Measurements from ENCODE around the gene NPTN. TPM values are rescaled to one million over a fixed set of nuclear protein-coding genes. Genes with fewer than 3 reads are reported as not detected.

The NPTN gene
- polyA plus RNA-seq, 1 donor (not counting 4 experiments of a cell fraction or from before 2014, with no cell fraction given): 223 TPM

DNA sequence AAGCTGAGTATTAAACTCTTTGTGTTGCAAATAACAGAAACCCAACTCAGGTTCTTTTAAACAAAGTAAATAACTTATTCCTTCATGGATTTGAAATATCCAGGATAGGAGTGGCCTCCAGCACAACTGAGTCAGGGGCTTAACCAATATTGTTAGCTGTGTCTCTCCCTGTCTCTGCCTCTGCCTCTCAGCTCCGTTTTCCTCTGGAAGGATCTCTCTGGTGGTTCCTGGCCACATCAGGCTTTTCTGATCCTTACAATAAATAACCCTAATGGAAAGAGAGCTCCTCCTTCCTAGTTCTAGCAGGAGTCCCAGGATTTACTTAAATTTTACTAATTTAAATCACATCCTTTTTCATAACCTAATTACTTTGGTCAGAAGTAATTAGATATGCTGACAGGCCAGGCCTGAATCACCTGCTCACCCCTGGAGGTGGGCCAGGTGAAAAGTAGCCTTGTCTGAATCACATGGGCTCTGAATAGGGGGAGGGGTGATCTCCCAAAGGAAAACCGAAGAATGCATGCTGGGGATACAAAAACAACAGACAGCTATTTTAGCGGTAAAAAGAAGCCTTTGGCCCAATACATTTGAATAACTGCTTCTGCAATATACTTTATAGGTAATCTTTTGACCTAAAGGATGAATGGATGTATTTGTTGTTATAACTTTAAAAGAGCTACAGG is 114.9 kb downstream of the NPTN start:
- TF ChIP-seq EZH2 (IDR thresholded peaks at IDR 0.05; ENCODE audit: low read length): no peak
- TF ChIP-seq, protein P1, sequence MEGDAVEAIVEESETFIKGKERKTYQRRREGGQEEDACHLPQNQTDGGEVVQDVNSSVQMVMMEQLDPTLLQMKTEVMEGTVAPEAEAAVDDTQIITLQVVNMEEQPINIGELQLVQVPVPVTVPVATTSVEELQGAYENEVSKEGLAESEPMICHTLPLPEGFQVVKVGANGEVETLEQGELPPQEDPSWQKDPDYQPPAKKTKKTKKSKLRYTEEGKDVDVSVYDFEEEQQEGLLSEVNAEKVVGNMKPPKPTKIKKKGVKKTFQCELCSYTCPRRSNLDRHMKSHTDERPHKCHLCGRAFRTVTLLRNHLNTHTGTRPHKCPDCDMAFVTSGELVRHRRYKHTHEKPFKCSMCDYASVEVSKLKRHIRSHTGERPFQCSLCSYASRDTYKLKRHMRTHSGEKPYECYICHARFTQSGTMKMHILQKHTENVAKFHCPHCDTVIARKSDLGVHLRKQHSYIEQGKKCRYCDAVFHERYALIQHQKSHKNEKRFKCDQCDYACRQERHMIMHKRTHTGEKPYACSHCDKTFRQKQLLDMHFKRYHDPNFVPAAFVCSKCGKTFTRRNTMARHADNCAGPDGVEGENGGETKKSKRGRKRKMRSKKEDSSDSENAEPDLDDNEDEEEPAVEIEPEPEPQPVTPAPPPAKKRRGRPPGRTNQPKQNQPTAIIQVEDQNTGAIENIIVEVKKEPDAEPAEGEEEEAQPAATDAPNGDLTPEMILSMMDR (optimal IDR thresholded peaks at IDR 0.05 in 1 of 3, IDR thresholded peaks at IDR 0.05 in 1 of 3, conservative IDR thresholded peaks at IDR 0.05 in 1 of 3; ENCODE audit: extremely low read depth in 1 of 3, insufficient read depth in 2 of 3, low read length in 3 of 3): no peak
- Histone ChIP-seq H3K36me3 (ENCODE audit: control insufficient read depth in 2 of 2, extremely low read depth in 1 of 2, insufficient read depth in 2 of 2, low read length in 2 of 2) (no peaks in the 10 kb centered on the region), H3K4me1 (ENCODE audit: control insufficient read depth, extremely low read depth, insufficient read depth, low read length) (peaks cover 7% of the 10 kb centered on the region), H3K27ac (ENCODE audit: control insufficient read depth, insufficient read depth, low read length) (no peak overlapping the region), H2AFZ (ENCODE audit: control insufficient read depth, low read length) (no peak overlapping the region), H3K4me3 (ENCODE audit: control insufficient read depth in 2 of 3, extremely low read depth in 1 of 3, insufficient read depth in 2 of 3, low read depth in 1 of 3, low read length in 3 of 3) (no peak overlapping the region), H3K79me2 (ENCODE audit: control insufficient read depth, insufficient read depth, low read length) (no peaks in the 10 kb centered on the region), H3K27me3 (ENCODE audit: control insufficient read depth, extremely low read depth, insufficient read depth, low read length) (no peaks in the 10 kb centered on the region), H3K9me1 (ENCODE audit: control insufficient read depth, extremely low read depth, insufficient read depth, low read length) (no peaks in the 10 kb centered on the region), H4K20me1 (ENCODE audit: control insufficient read depth, extremely low read depth, insufficient read depth, low read length) (no peaks in the 10 kb centered on the region), H3K4me2 (ENCODE audit: control insufficient read depth, extremely low read depth, insufficient read depth, low read depth, low read length) (no peak overlapping the region), H3K9me3 (ENCODE audit: control insufficient read depth, low read depth, low read length) (no peaks in the 10 kb centered on the region), H3K9ac (ENCODE audit: control insufficient read depth, extremely low read depth, insufficient read depth, low read length) (no peak overlapping the region)
- FAIRE-seq (no peak), DNase-seq (ENCODE audit: low read depth, low spot score) (no peak)
- dilution Hi-C loops (cut with MboI; ENCODE audit: extremely low pct_ligation_motif_present, low sequenced_read_pairs): no loop called here

DNA sequence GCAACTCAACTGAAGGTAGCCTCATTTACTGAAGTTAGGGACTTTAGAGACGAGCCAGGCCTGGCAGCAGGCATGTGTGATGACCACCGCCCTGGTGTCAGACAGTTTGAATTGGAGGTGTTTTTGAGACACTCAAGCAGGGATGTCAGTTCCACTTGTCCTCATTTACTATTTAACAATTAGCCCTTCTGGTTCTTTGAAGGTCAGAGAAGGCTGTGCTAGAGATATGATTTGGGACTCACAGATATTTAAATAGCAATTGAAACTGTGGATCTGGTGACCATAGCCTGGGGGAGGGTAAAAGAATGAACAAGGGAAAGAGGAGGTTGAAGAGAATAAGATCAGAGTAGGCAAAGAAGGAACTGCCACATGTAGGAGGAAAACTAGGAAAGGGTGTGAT is 115.6 kb downstream of the NPTN start:
- Histone ChIP-seq H3K36me3 (ENCODE audit: control insufficient read depth in 2 of 2, extremely low read depth in 1 of 2, insufficient read depth in 2 of 2, low read length in 2 of 2) (no peaks in the 10 kb centered on the region), H3K9me1 (ENCODE audit: control insufficient read depth, extremely low read depth, insufficient read depth, low read length) (no peaks in the 10 kb centered on the region), H3K9ac (ENCODE audit: control insufficient read depth, extremely low read depth, insufficient read depth, low read length) (no peak overlapping the region), H3K79me2 (ENCODE audit: control insufficient read depth, insufficient read depth, low read length) (no peaks in the 10 kb centered on the region), H3K4me3 (ENCODE audit: control insufficient read depth in 2 of 3, extremely low read depth in 1 of 3, insufficient read depth in 2 of 3, low read depth in 1 of 3, low read length in 3 of 3) (no peak overlapping the region), H3K27me3 (ENCODE audit: control insufficient read depth, extremely low read depth, insufficient read depth, low read length) (no peaks in the 10 kb centered on the region), H3K27ac (ENCODE audit: control insufficient read depth, insufficient read depth, low read length) (no peak overlapping the region), H2AFZ (ENCODE audit: control insufficient read depth, low read length) (no peak overlapping the region), H4K20me1 (ENCODE audit: control insufficient read depth, extremely low read depth, insufficient read depth, low read length) (no peaks in the 10 kb centered on the region), H3K4me1 (ENCODE audit: control insufficient read depth, extremely low read depth, insufficient read depth, low read length) (peaks cover 7% of the 10 kb centered on the region), H3K4me2 (ENCODE audit: control insufficient read depth, extremely low read depth, insufficient read depth, low read depth, low read length) (no peak overlapping the region), H3K9me3 (ENCODE audit: control insufficient read depth, low read depth, low read length) (no peaks in the 10 kb centered on the region)
- FAIRE-seq (no peak), DNase-seq (ENCODE audit: low read depth, low spot score) (no peak)
- dilution Hi-C loops (cut with MboI; ENCODE audit: extremely low pct_ligation_motif_present, low sequenced_read_pairs): no loop called here
- TF ChIP-seq, protein P1 (optimal IDR thresholded peaks at IDR 0.05 in 1 of 3, IDR thresholded peaks at IDR 0.05 in 1 of 3, conservative IDR thresholded peaks at IDR 0.05 in 1 of 3; ENCODE audit: extremely low read depth in 1 of 3, insufficient read depth in 2 of 3, low read length in 3 of 3): no peak
- no peak for TF ChIP-seq EZH2 (IDR thresholded peaks at IDR 0.05; ENCODE audit: low read length)

Measured in keratinocyte (primary cell).